IMR-90 (cell line): ENCODE data around the gene ANKRD16. TPM values are rescaled to one million over a fixed set of nuclear protein-coding genes. Genes with fewer than 3 reads are reported as not detected.

Source experiments
- ATAC-seq: fragments of 200-7000 bp; cut with Tn5 transposase; 2 replicates; pipeline ENCODE4 v1.9.1; 2020; ENCODE audit warnings: low read depth, mild to moderate bottlenecking, moderate library complexity
- BruUV-seq: library from RNA; stranded (reverse); fragments of 400-500 nt; replicated peaks from 2 replicates; lab custom pipeline; 2021; lab: Mats Ljungman, UMichigan
- CTCF ChIA-PET: fragments of 300-600 bp; formaldehyde crosslinking; extraction: SDS; loops from one replicate; lab custom pipeline; 2021; ENCODE audit warnings: antibody characterized with exemption; lab: Yijun Ruan, JAX
- POLR2A ChIA-PET: fragments of 300-600 bp; sonication (Branson Sonifier 250); formaldehyde crosslinking; loops from one replicate; lab custom pipeline; 2022; ENCODE audit warnings: antibody characterized with exemption; ENCODE audit not compliant: unreplicated experiment; lab: Charles Lee
- DNase-seq: peaks from one replicate; pipeline ENCODE4 v3.0.0; 2013
- H2AFZ ChIP-seq: replicated peaks from 2 replicates; pipeline ENCODE3; 2013; ENCODE audit warnings: low read length, mild to moderate bottlenecking; ENCODE audit not compliant: poor library complexity
- H2AK5ac ChIP-seq: 2 replicates; pipeline ENCODE4 v1.6.1; 2013; ENCODE audit warnings: low read depth, low read length, inconsistent platforms
- H2AK9ac ChIP-seq: replicated peaks from 2 replicates; pipeline ENCODE3; 2013; ENCODE audit warnings: mild to moderate bottlenecking, low read depth, low read length, moderate library complexity; ENCODE audit not compliant: poor library complexity
- H2BK120ac ChIP-seq: 2 replicates; pipeline ENCODE4 v1.6.1; 2013; ENCODE audit warnings: low read depth, low read length, inconsistent platforms
- H2BK15ac ChIP-seq: 3 replicates; pipeline ENCODE4 v1.6.1; 2013; ENCODE audit warnings: low read depth, low read length, inconsistent platforms
- H2BK20ac ChIP-seq: 2 replicates; pipeline ENCODE4 v1.6.1; 2013; ENCODE audit warnings: low read depth, mild to moderate bottlenecking, inconsistent platforms, low read length, moderate library complexity
- H2BK5ac ChIP-seq: 2 replicates; pipeline ENCODE4 v1.6.1; 2013; ENCODE audit warnings: mild to moderate bottlenecking, low read depth, low read length, inconsistent platforms; ENCODE audit not compliant: poor library complexity, severe bottlenecking
- H3K14ac ChIP-seq: replicated peaks from 2 replicates; pipeline ENCODE4 v1.6.1; 2013; ENCODE audit warnings: low read depth, low read length, inconsistent platforms
- H3K18ac ChIP-seq: 2 replicates; pipeline ENCODE4 v1.6.1; 2013; ENCODE audit warnings: low read depth, low read length, control low read depth
- H3K23ac ChIP-seq: 2 replicates; pipeline ENCODE4 v1.6.1; 2013; ENCODE audit warnings: low read depth, low read length, inconsistent platforms
- H3K27ac ChIP-seq: 2 replicates; pipeline ENCODE4 v1.5.1; 2013; ENCODE audit warnings: mild to moderate bottlenecking, control low read depth, low read length; ENCODE audit not compliant: insufficient read depth
- H3K27me3 ChIP-seq: 2 replicates; pipeline ENCODE4 v1.6.1; 2013; ENCODE audit warnings: low read length; ENCODE audit not compliant: control insufficient read depth, insufficient read depth
- H3K36me3 ChIP-seq: 2 replicates; pipeline ENCODE4 v1.6.1; 2013; ENCODE audit warnings: low read length, mixed read lengths; ENCODE audit not compliant: control insufficient read depth, insufficient read depth
- H3K4ac ChIP-seq: 2 replicates; pipeline ENCODE4 v1.6.1; 2013; ENCODE audit warnings: low read depth, low read length, inconsistent platforms
- H3K4me1 ChIP-seq: 2 replicates; pipeline ENCODE4 v1.6.1; 2013; ENCODE audit warnings: low read length, mixed read lengths; ENCODE audit not compliant: control insufficient read depth, insufficient read depth
- H3K4me2 ChIP-seq: 2 replicates; pipeline ENCODE4 v1.6.1; 2013; ENCODE audit warnings: low read depth, mild to moderate bottlenecking, control low read depth, low read length, moderate library complexity
- H3K4me3 ChIP-seq: 2 replicates; pipeline ENCODE4 v1.5.1; 2013; ENCODE audit warnings: low read depth, mild to moderate bottlenecking, control low read depth, low read length, moderate library complexity; ENCODE audit not compliant: insufficient read depth
- H3K56ac ChIP-seq: 2 replicates; pipeline ENCODE4 v1.6.1; 2013; ENCODE audit warnings: low read length, inconsistent platforms; ENCODE audit not compliant: insufficient read depth; ENCODE audit errors: extremely low read depth
- H3K79me1 ChIP-seq, 2 experiments: 2 replicates each; pipeline ENCODE4 v1.6.1; 2013; ENCODE audit warnings: low read length in 2 of 2, inconsistent platforms in 1 of 2, low read depth in 1 of 2
- H3K9ac ChIP-seq: 2 replicates; pipeline ENCODE4 v1.6.1; 2013; ENCODE audit warnings: low read depth, low read length, control low read depth
- H3K9me1 ChIP-seq: 2 replicates; pipeline ENCODE4 v1.6.1; 2013; ENCODE audit warnings: low read length, inconsistent platforms; ENCODE audit not compliant: insufficient read depth
- H3K9me3 ChIP-seq: 2 replicates; pipeline ENCODE4 v1.6.1; 2013; ENCODE audit warnings: low read length; ENCODE audit not compliant: control insufficient read depth, insufficient read depth
- H4K20me1 ChIP-seq: 2 replicates; pipeline ENCODE4 v1.6.1; 2013; ENCODE audit warnings: low read length, inconsistent platforms; ENCODE audit not compliant: insufficient read depth
- H4K5ac ChIP-seq: 2 replicates; pipeline ENCODE4 v1.6.1; 2013; ENCODE audit warnings: mild to moderate bottlenecking, low read depth, low read length, control low read depth
- H4K8ac ChIP-seq, 2 experiments: 2 replicates each; pipeline ENCODE4 v1.6.1; 2013; ENCODE audit warnings: low read depth in 2 of 2, low read length in 2 of 2, control low read depth in 1 of 2, inconsistent platforms in 1 of 2
- H4K91ac ChIP-seq: 2 replicates; pipeline ENCODE4 v1.6.1; 2013; ENCODE audit warnings: low read depth, low read length, inconsistent platforms; ENCODE audit not compliant: insufficient read depth
- BHLHE40 ChIP-seq: fragments of 150-350 bp; IDR thresholded peaks from 2 replicates; pipeline ENCODE4 v1.6.1; 2016; ENCODE audit warnings: mild to moderate bottlenecking, low read depth, low read length
- CHD1 ChIP-seq: IDR thresholded peaks from 2 replicates; pipeline ENCODE4 v1.6.1; 2012; ENCODE audit warnings: low read depth, low read length, improper control_type of control experiment
- MXI1 ChIP-seq: IDR thresholded peaks from 2 replicates; pipeline ENCODE4 v1.6.1; 2012; ENCODE audit warnings: low read depth, mild to moderate bottlenecking, low read length, moderate library complexity, borderline replicate concordance
- RCOR1 ChIP-seq: IDR thresholded peaks from 2 replicates; pipeline ENCODE4 v1.6.1; 2012; ENCODE audit warnings: mild to moderate bottlenecking, low read length, improper control_type of control experiment; ENCODE audit not compliant: insufficient replicate concordance
- RFX5 ChIP-seq: IDR thresholded peaks from 2 replicates; pipeline ENCODE4 v1.8.0; 2012; ENCODE audit warnings: low read depth, mild to moderate bottlenecking, low read length, moderate library complexity
- whole genome bisulfite sequencing, 2 experiments: methylation state at CpG; one replicate each; pipeline versions ENCODE4 v1.1.5 to v1.1.7; 2013; ENCODE audit warnings: missing lambda C conversion rate in 2 of 2; ENCODE audit not compliant: insufficient read length in 1 of 2; ENCODE audit errors: extremely low coverage in 2 of 2; 5-methylcytosine and 5-hydroxymethylcytosine counted together
- dilution Hi-C: fragments of 300-500 bp; cut with HindIII; formaldehyde crosslinking; loops from one replicate; pipeline ENCODE4 v1.14.3; 2018; ENCODE audit warnings: low sequenced_read_pairs; ENCODE audit not compliant: unreplicated experiment
- in situ Hi-C: fragments of 300-500 bp; cut with MboI; formaldehyde crosslinking; loops from 3 replicates; pipeline ENCODE4 v1.14.3; 2019; ENCODE audit warnings: low sequenced_read_pairs, inconsistent platforms, mixed read lengths
- intact Hi-C: fragments of 100-400 bp; cut with micrococcal nuclease; formaldehyde crosslinking; loops from 2 replicates; pipeline ENCODE4 v1.10.0; 2022
- polyA plus RNA-seq, 3 experiments: library from polyadenylated mRNA; depleted of rRNA; stranded (reverse); fragments of >200 nt; gene quantifications; 2 replicates each; pipeline ENCODE4 v1.2.3, GENCODE V29; 2012; ENCODE audit warnings: low replicate concordance in 1 of 3
- total RNA-seq: library from RNA; depleted of rRNA; stranded (reverse); fragments of >200 nt; gene quantifications from 2 replicates; pipeline ENCODE4 v1.2.3, GENCODE V29; 2012
- TF ChIP-seq, protein P1 (sequence below): conservative IDR thresholded peaks from 2 replicates; pipeline ENCODE4 v1.5.1; 2012; ENCODE audit warnings: mild to moderate bottlenecking, low read depth, low read length, improper control_type of control experiment
- TF ChIP-seq, protein P2 (sequence below): fragments of 150-350 bp; IDR thresholded peaks from 2 replicates; pipeline ENCODE4 v1.6.1; 2016; ENCODE audit warnings: low read depth, mild to moderate bottlenecking, low read length, moderate library complexity, borderline replicate concordance

Gene ANKRD16
- total and polyA plus RNA-seq, 2 of the 4 experiments (the other 2 are of a cell fraction), result 5.1 to 5.7 TPM

DNA sequence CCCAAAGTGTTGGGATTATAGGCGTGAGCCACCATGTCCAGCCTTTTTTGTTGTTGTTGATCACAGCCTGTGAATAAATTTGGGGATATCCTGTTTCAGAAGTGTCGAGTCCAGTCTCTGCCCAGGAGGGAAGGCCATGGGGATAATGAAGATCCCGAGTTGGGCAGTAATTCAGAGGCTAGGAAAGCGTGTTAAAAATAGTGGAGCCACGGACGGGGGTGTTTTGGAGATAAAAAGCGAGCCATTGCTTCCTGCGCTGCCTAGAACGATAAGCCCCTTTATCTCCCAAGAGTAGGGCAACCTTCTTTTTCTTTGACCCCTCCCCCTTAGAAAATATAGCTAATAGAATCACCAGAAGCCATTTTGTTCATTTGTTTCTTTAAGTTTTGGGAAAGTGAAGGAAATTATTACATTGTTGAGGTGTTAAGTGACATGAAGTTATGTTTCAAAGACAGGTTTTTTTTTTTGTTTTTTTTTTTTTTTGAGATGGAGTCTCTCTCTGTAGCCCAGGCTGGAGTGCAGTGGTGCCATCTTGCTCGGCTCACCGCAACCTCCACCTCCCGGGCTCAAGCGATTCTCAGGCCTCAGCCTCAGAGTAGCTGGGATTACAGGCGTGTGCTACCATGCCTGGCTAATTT lies 44.3 kb upstream of the ANKRD16 start:
- Histone ChIP-seq H3K4me3 (no peak overlapping the region), H3K79me1 (peaks cover 11 to 21% of the 10 kb centered on the region in 2 experiments)
- CTCF ChIA-PET, result no interaction called here

More for the DNA sequence above, 44.3 kb upstream of the ANKRD16 start:
- TF ChIP-seq, protein P1, sequence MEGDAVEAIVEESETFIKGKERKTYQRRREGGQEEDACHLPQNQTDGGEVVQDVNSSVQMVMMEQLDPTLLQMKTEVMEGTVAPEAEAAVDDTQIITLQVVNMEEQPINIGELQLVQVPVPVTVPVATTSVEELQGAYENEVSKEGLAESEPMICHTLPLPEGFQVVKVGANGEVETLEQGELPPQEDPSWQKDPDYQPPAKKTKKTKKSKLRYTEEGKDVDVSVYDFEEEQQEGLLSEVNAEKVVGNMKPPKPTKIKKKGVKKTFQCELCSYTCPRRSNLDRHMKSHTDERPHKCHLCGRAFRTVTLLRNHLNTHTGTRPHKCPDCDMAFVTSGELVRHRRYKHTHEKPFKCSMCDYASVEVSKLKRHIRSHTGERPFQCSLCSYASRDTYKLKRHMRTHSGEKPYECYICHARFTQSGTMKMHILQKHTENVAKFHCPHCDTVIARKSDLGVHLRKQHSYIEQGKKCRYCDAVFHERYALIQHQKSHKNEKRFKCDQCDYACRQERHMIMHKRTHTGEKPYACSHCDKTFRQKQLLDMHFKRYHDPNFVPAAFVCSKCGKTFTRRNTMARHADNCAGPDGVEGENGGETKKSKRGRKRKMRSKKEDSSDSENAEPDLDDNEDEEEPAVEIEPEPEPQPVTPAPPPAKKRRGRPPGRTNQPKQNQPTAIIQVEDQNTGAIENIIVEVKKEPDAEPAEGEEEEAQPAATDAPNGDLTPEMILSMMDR, result no peak
- TF ChIP-seq MXI1 (no peak), RCOR1 (no peak), BHLHE40 (no peak), CHD1 (no peak), RFX5 (no peak)
- TF ChIP-seq, protein P2, sequence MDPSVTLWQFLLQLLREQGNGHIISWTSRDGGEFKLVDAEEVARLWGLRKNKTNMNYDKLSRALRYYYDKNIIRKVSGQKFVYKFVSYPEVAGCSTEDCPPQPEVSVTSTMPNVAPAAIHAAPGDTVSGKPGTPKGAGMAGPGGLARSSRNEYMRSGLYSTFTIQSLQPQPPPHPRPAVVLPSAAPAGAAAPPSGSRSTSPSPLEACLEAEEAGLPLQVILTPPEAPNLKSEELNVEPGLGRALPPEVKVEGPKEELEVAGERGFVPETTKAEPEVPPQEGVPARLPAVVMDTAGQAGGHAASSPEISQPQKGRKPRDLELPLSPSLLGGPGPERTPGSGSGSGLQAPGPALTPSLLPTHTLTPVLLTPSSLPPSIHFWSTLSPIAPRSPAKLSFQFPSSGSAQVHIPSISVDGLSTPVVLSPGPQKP, result no peak
- Histone ChIP-seq H3K9me1 (0 out of 2 replicates have a peak, but pooled peaks cover 3% of the 10 kb centered on the region), H3K18ac (no peak overlapping the region), H3K27ac (no peak overlapping the region), H3K9ac (no peak overlapping the region), H2AK9ac (no peak overlapping the region), H4K8ac (no peak overlapping the region), H3K56ac (no peak overlapping the region), H2AK5ac (no peak overlapping the region), H4K20me1 (no peaks in the 10 kb centered on the region; the same call in 1 of the 2 replicates), H3K4ac (no peak overlapping the region), H3K23ac (no peak overlapping the region), H2BK120ac (no peak overlapping the region), H3K4me2 (no peak overlapping the region), H2AFZ (no peak overlapping the region), H3K9me3 (no peaks in the 10 kb centered on the region), H2BK5ac (no peak overlapping the region), H3K14ac (no peak overlapping the region), H3K27me3 (no peaks in the 10 kb centered on the region), H4K91ac (no peak overlapping the region), H3K4me1 (peaks cover under 1% of the 10 kb centered on the region; the same call in 1 of the 2 replicates), H4K5ac (no peak overlapping the region), H2BK20ac (no peak overlapping the region), H2BK15ac (no peak overlapping the region), H3K36me3 (peaks cover 68% of the 10 kb centered on the region)
- intact Hi-C loops, result no loop called here
- dilution Hi-C loops, result no loop called here
- DNase-seq (no peak), ATAC-seq (no peak)
- WGBS, 2 experiments, result 83% methylated on average over 1 of the region's 14 CpGs; no CpG with 5 or more reads in 1 of the 2 experiments
- POLR2A ChIA-PET, result no interaction called here
- BruUV-seq, result no TSS peak
- in situ Hi-C loops, result no loop called here
